ENCODE results near the gene GFOD2. TPM values are rescaled to one million over a fixed set of nuclear protein-coding genes. Genes with fewer than 3 reads are reported as not detected.

The GFOD2 gene
- total and polyA plus RNA-seq, 2 donors (not counting 3 experiments of a cell fraction or from before 2014, with no cell fraction given): 38.1 to 47.5 TPM

DNA sequence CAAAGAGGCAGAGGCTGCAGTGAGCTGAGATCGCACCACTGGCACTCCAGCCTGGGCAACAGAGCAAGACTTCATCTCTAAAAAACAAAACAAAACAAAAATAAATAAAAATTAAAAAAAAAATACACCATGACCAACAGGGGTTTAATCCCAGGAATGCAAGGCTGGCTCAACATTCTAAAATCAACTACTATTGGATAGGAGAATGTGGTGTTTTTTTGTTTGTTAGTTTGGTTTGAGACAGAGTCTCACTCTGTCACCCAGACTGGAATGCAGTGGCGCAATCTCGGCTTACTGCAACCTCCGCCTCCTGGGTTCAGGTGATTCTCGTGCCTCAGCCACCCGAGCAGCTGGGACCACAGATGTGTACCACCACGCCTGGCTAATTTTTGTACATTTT, 19.9 kb downstream of the GFOD2 start:
- no peak overlapping the region for H3K4me3 ChIP-seq (replicated peaks in 1 of 3; ENCODE audit: insufficient read depth in 1 of 3, low read depth in 1 of 3, low read length in 3 of 3)
- no peaks in the 10 kb centered on the region for H3K27me3 ChIP-seq (ENCODE audit: control insufficient read depth in 2 of 2, insufficient read depth in 2 of 2, low read length in 2 of 2)
- ChIA-PET POLR2A (no interaction called here), CTCF (no interaction called here)
- H3K79me2 ChIP-seq (ENCODE audit: control insufficient read depth, insufficient read depth, low read length): peaks cover 60% of the 10 kb centered on the region
- no TSS peak for BruUV-seq (replicated peaks)
- no peak overlapping the region for H3K9ac ChIP-seq (replicated peaks; ENCODE audit: extremely low read depth, insufficient read depth, low read length)
- no peak overlapping the region for H2AFZ ChIP-seq (ENCODE audit: low read depth, low read length)
- no peaks in the 10 kb centered on the region for H3K4me1 ChIP-seq (ENCODE audit: control insufficient read depth, extremely low read depth, insufficient read depth, low read length)
- no peaks in the 10 kb centered on the region for H4K20me1 ChIP-seq (replicated peaks; ENCODE audit: control insufficient read depth, extremely low read depth, insufficient read depth, low read length)
- FAIRE-seq (no peak), DNase-seq (ENCODE audit: low read depth, low spot score) (no peak)
- dilution Hi-C loops (cut with MboI; ENCODE audit: extremely low pct_ligation_motif_present, low sequenced_read_pairs): loop anchor here (25.0 kb wide), 1 partner anchor 213 kb away; no protein-coding TSS in a partner anchor
- TF ChIP-seq MYC (IDR thresholded peaks at IDR 0.05; ENCODE audit: low read depth, low read length) (no peak), GATA2 (IDR thresholded peaks at IDR 0.05; ENCODE audit: insufficient read depth, insufficient read length, low read depth, low read length) (no peak)
- TF ChIP-seq, protein P1, sequence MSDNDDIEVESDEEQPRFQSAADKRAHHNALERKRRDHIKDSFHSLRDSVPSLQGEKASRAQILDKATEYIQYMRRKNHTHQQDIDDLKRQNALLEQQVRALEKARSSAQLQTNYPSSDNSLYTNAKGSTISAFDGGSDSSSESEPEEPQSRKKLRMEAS (IDR thresholded peaks at IDR 0.05; ENCODE audit: insufficient read depth, insufficient read length): no peak
- TF ChIP-seq, protein P2, sequence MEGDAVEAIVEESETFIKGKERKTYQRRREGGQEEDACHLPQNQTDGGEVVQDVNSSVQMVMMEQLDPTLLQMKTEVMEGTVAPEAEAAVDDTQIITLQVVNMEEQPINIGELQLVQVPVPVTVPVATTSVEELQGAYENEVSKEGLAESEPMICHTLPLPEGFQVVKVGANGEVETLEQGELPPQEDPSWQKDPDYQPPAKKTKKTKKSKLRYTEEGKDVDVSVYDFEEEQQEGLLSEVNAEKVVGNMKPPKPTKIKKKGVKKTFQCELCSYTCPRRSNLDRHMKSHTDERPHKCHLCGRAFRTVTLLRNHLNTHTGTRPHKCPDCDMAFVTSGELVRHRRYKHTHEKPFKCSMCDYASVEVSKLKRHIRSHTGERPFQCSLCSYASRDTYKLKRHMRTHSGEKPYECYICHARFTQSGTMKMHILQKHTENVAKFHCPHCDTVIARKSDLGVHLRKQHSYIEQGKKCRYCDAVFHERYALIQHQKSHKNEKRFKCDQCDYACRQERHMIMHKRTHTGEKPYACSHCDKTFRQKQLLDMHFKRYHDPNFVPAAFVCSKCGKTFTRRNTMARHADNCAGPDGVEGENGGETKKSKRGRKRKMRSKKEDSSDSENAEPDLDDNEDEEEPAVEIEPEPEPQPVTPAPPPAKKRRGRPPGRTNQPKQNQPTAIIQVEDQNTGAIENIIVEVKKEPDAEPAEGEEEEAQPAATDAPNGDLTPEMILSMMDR (IDR thresholded peaks at IDR 0.05; ENCODE audit: extremely low read depth in 1 of 2, insufficient read depth in 1 of 2, low read depth in 1 of 2, low read length in 2 of 2): no peak
- H3K27ac ChIP-seq (ENCODE audit: insufficient read depth, low read depth, low read length): no peak overlapping the region
- H3K36me3 ChIP-seq (ENCODE audit: control insufficient read depth in 2 of 2, extremely low read depth in 1 of 2, insufficient read depth in 2 of 2, low read length in 2 of 2): peaks cover 0 to 7% of the 10 kb centered on the region in 2 experiments
- intact Hi-C loops (cut with micrococcal nuclease): no loop called here
- H3K9me1 ChIP-seq (replicated peaks; ENCODE audit: control insufficient read depth, extremely low read depth, insufficient read depth, low read length): no peaks in the 10 kb centered on the region
- H3K4me2 ChIP-seq (ENCODE audit: insufficient read depth, low read length): no peak overlapping the region
- H3K9me3 ChIP-seq (replicated peaks; ENCODE audit: control insufficient read depth, insufficient read depth, low read length): no peaks in the 10 kb centered on the region
